Kidney (tissue), 14 donors: ENCODE measurements around the gene PAXIP1. TPM values are rescaled to one million over a fixed set of nuclear protein-coding genes. Genes with fewer than 3 reads are reported as not detected.

Experiments used
- DNase-seq, 5 donors: peaks; one replicate each; pipeline ENCODE4 v3.0.0-alpha.2; 2013 to 2020
- FAIRE-seq: peaks from 2 replicates; lab custom pipeline; 2012; peaks lifted over from hg19 to GRCh38; lab: Jason Lieb, UNC
- H3K27ac ChIP-seq, 2 donors: one replicate each; pipeline ENCODE4 v1.7.0; 2013; ENCODE audit warnings: low read depth in 2 of 2, low read length in 2 of 2, inconsistent platforms in 1 of 2
- H3K27me3 ChIP-seq: one replicate; pipeline ENCODE4 v1.7.1; 2013; ENCODE audit warnings: low read length, inconsistent platforms; ENCODE audit not compliant: control insufficient read depth, insufficient read depth
- H3K36me3 ChIP-seq, 3 donors: one replicate each; pipeline versions ENCODE4 v1.7.0 to v1.7.1; 2013; ENCODE audit warnings: low read length in 3 of 3, control low read depth in 1 of 3, inconsistent platforms in 1 of 3; ENCODE audit not compliant: insufficient read depth in 3 of 3, control insufficient read depth in 2 of 3
- H3K4me1 ChIP-seq, 3 donors: one replicate each; pipeline versions ENCODE4 v1.7.0 to v1.7.1; 2013; ENCODE audit warnings: low read length in 3 of 3, inconsistent platforms in 1 of 3, low read depth in 1 of 3; ENCODE audit not compliant: control insufficient read depth in 2 of 3, insufficient read depth in 2 of 3
- H3K4me3 ChIP-seq, 3 donors: one replicate each; pipeline versions ENCODE4 v1.7.0 to v1.8.1; 2013; ENCODE audit warnings: low read length in 3 of 3, control low read depth in 1 of 3, inconsistent platforms in 1 of 3
- H3K9ac ChIP-seq, 3 donors: one replicate each; pipeline versions ENCODE4 v1.7.0 to v1.7.1; 2013; ENCODE audit warnings: low read length in 3 of 3, control low read depth in 1 of 3, inconsistent platforms in 1 of 3
- H3K9me3 ChIP-seq, 3 donors: one replicate each; pipeline versions ENCODE4 v1.7.0 to v1.7.1; 2013; ENCODE audit warnings: low read length in 3 of 3, control low read depth in 1 of 3, inconsistent platforms in 1 of 3; ENCODE audit not compliant: control insufficient read depth in 2 of 3, insufficient read depth in 1 of 3
- intact Hi-C: fragments of 100-400 bp; cut with DNase I; formaldehyde crosslinking; loops from one replicate; pipeline ENCODE4 v1.11.1; 2022
- polyA plus RNA-seq: library from polyadenylated mRNA; stranded (reverse); fragments of 350-450 nt; fragmentation: Illumina TruSeq; extraction: RNeasy Lipid Tissue Mini Kit (QIAGEN cat#74804); gene quantifications from one replicate; pipeline ENCODE4 v1.2.3, GENCODE V29; 2014; ENCODE audit warnings: low read depth, low replicate concordance; ENCODE audit not compliant: insufficient read depth
- total RNA-seq: library from RNA; stranded (reverse); fragmentation: NEBNext Ultra II Directional; extraction: Animal tissue kit (Norgen Biotek cat#: 25700); gene quantifications from one replicate; pipeline ENCODE4 v1.2.1, GENCODE V29; 2021
- TF ChIP-seq, protein P1 (sequence below): IDR thresholded peaks from 3 replicates; pipeline ENCODE4 v1.5.1; 2012; ENCODE audit warnings: mild to moderate bottlenecking, moderate library complexity, borderline replicate concordance; ENCODE audit not compliant: insufficient read depth; ENCODE audit errors: extremely low read depth
- donor health status: control.
- donor health status: control.
- donor health status: control.
- donor health status: control.
- donor health status: control.
- donor health status: DM: yes; HTN: yes; CAD: no.
- donor health status: Normal renal cell carcinoma (clear cell type).

The PAXIP1 gene
- total and polyA plus RNA-seq, 2 donors from 2014 or later = 3.9 to 10.7 TPM

GRCh38 chr7:154996756-154997155 lies 6.2 kb downstream of the PAXIP1 start:
- H3K27me3 ChIP-seq = no peaks in the 10 kb centered on the region
- H3K4me3 ChIP-seq = no peak overlapping the region
- TF ChIP-seq, protein P1, sequence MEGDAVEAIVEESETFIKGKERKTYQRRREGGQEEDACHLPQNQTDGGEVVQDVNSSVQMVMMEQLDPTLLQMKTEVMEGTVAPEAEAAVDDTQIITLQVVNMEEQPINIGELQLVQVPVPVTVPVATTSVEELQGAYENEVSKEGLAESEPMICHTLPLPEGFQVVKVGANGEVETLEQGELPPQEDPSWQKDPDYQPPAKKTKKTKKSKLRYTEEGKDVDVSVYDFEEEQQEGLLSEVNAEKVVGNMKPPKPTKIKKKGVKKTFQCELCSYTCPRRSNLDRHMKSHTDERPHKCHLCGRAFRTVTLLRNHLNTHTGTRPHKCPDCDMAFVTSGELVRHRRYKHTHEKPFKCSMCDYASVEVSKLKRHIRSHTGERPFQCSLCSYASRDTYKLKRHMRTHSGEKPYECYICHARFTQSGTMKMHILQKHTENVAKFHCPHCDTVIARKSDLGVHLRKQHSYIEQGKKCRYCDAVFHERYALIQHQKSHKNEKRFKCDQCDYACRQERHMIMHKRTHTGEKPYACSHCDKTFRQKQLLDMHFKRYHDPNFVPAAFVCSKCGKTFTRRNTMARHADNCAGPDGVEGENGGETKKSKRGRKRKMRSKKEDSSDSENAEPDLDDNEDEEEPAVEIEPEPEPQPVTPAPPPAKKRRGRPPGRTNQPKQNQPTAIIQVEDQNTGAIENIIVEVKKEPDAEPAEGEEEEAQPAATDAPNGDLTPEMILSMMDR = no peak
- no peak for DNase-seq
- H3K9me3 ChIP-seq = no peaks in the 10 kb centered on the region
- H3K36me3 ChIP-seq = peaks cover 2 to 17% (median 7%) of the 10 kb centered on the region in 3 donors
- no peak for FAIRE-seq
- intact Hi-C loops = no loop called here
- no peak overlapping the region for H3K27ac ChIP-seq
- peaks cover 0 to 3% (median 0%) of the 10 kb centered on the region in 3 donors for H3K4me1 ChIP-seq
- H3K9ac ChIP-seq = no peak overlapping the region

- intact Hi-C loops = no loop called here
- Histone ChIP-seq H3K36me3 (peaks cover 2 to 23% (median 7%) of the 10 kb centered on the region in 3 donors), H3K4me3 (no peak overlapping the region), H3K9ac (no peak overlapping the region), H3K27me3 (no peaks in the 10 kb centered on the region), H3K9me3 (no peaks in the 10 kb centered on the region), H3K4me1 (peaks cover 0 to 3% (median 0%) of the 10 kb centered on the region in 3 donors), H3K27ac (no peak overlapping the region)
- FAIRE-seq = no peak
- DNase-seq = no peak
- TF ChIP-seq, protein P1 = no peak
Measured at GRCh38 chr7:154996101-154996500, 6.8 kb downstream of the PAXIP1 start.

DNA sequence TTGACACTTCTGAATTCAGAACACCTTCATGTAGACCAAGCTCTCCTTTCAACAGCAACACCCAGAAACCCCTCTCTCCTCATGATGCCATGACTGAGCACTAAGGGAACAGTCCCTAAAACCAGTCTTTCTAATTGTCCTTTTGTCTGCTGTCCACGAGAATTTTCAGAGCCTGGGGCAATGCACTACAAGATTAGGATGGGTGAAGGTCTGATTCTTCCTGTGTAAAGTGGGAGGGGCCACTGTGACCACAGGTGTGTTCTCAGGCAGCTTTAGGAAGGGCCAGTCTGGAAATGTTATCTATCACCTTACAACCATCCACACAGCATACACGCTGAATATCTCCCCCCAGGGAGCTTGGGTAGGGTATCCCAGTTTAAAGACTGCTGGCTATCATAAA lies 7.9 kb downstream of the PAXIP1 start:
- DNase-seq (no peak), FAIRE-seq (no peak)
- no peak overlapping the region for H3K4me3 ChIP-seq
- H3K36me3 ChIP-seq = peaks cover 4 to 26% (median 7%) of the 10 kb centered on the region in 3 donors
- TF ChIP-seq, protein P1 = no peak
- no peaks in the 10 kb centered on the region for H3K4me1 ChIP-seq
- H3K9me3 ChIP-seq = no peaks in the 10 kb centered on the region
- intact Hi-C loops = no loop called here
- no peak overlapping the region for H3K27ac ChIP-seq
- no peak overlapping the region for H3K9ac ChIP-seq
- no peaks in the 10 kb centered on the region for H3K27me3 ChIP-seq

DNA sequence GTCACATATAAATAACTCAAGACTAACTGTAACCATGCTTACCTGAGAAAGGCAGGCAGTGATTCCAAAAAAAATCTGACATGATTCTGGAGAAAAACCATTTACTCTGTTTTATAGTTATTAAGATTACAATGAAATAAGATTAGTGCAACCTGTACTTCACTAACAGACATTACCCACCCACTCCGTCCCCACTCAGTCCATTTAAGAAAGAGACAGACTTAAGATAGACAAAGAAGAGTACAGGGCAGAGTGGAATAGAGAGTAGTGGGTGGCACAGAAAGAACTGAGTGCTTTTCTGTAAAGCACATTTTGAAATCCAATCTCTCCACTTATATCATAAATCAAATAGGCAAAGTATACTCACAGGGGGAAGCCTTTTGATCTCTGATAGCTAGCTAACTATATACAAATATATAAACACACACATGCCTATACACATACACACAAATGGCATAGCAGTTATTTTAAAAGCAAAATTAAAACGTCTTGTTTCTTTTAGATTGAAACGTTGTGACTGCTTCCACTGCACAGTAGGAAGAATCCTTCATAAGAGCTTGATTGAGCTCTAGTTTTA lies 11.9 kb downstream of the PAXIP1 start:
- peak in 1 of 5 donors; percentile 26 for DNase-seq
- H3K27ac ChIP-seq = no peak overlapping the region
- peaks cover 3 to 12% (median 5%) of the 10 kb centered on the region in 3 donors for H3K36me3 ChIP-seq
- no peaks in the 10 kb centered on the region for H3K9me3 ChIP-seq
- H3K9ac ChIP-seq = no peak overlapping the region
- intact Hi-C loops = no loop called here
- FAIRE-seq = no peak
- TF ChIP-seq, protein P1 = no peak
- no peaks in the 10 kb centered on the region for H3K4me1 ChIP-seq
- no peaks in the 10 kb centered on the region for H3K27me3 ChIP-seq
- H3K4me3 ChIP-seq = no peak overlapping the region
